H1 (cell line): Measurements from ENCODE around the gene SLC35D2.

Experiments
- CTCF ChIP-seq, 3 experiments: IDR thresholded peaks; 1 replicate in 2 of 3; 2 replicates in 1 of 3; pipeline versions ENCODE4 v1.5.1 to v1.6.1; 2011; ENCODE audit warnings: low read length in 3 of 3, mild to moderate bottlenecking in 3 of 3, inconsistent platforms in 2 of 3, low read depth in 1 of 3, moderate library complexity in 1 of 3; ENCODE audit not compliant: insufficient read depth in 1 of 3; ENCODE audit errors: control extremely low read depth in 1 of 3
- HDAC2 ChIP-seq, 2 experiments: fragments of 300-600 bp in 1 of 2; sonication (generic) in 1 of 2; IDR thresholded peaks; 2 replicates each; pipeline ENCODE4 v1.6.1; 2011 to 2012; ENCODE audit warnings: low read depth in 2 of 2, low read length in 2 of 2, mild to moderate bottlenecking in 2 of 2, moderate library complexity in 2 of 2, borderline replicate concordance in 1 of 2, inconsistent platforms in 1 of 2
- POLR2AphosphoS5 ChIP-seq: IDR thresholded peaks from 2 replicates; pipeline ENCODE4 v1.6.1; 2011; ENCODE audit warnings: low read depth, low read length
- RAD21 ChIP-seq, 2 experiments: IDR thresholded peaks in 1 of 2; conservative IDR thresholded peaks in 1 of 2; 2 replicates each; pipeline ENCODE4 v1.6.1; 2011; ENCODE audit warnings: low read depth in 2 of 2, low read length in 2 of 2, improper control_type of control experiment in 1 of 2, inconsistent platforms in 1 of 2, mild to moderate bottlenecking in 1 of 2, moderate library complexity in 1 of 2

DNA sequence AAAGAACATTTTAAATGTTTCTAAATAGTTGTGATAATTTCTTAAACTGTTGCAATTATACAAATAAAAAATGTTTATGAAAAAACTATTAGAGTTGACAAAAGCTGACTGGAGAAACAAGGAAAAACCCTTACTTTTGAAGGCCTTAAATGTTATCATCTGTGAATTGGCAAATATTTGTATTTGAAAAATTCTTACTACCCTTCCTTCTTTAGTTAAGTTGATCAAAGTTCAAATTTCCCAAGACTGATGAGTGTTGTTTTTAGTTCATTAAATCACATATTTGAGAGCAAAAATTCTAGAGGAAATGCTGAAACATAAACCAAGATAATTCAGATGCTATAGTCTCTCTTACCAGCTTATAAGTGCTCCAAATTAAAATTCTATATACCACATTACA is 2.6 kb upstream of the SLC35D2 start:
- TF ChIP-seq HDAC2 (IDR thresholded peaks at IDR 0.05; ENCODE audit: borderline replicate concordance in 1 of 2, low read depth in 2 of 2, low read length in 2 of 2) = no peak
- TF ChIP-seq CTCF (IDR thresholded peaks at IDR 0.05; ENCODE audit: control extremely low read depth in 1 of 3, insufficient read depth in 1 of 3, low read depth in 1 of 3, low read length in 3 of 3) = no peak
- no peak for TF ChIP-seq RAD21 (IDR thresholded peaks at IDR 0.05 in 1 of 2, conservative IDR thresholded peaks at IDR 0.05 in 1 of 2; ENCODE audit: low read depth in 2 of 2, low read length in 2 of 2)
- no peak for TF ChIP-seq POLR2AphosphoS5
